ENCODE results near the gene STIM2.

STIM2 gene

DNA sequence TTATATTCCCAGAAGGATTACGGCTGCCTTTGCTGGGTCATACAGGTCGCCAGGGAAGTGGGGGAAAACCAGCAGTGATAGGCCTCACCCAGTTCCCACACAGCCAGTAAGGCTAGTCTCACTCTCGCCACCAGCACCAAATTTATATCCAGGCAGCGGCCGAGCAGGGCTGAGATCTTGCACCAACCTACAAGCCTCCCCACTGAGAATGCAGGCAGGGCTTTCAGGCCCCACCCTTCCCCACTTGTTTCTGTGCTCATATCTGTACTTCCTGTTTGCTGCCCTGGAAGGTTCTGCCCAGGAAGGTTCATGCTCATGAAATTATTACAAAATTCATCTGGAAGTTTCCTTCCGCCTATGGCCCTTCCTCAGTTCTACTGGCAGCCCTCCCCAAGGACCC, 179.7 kb downstream of the STIM2 start:
- H3K4me1 ChIP-seq (ENCODE audit: insufficient read depth, low read length), result no peaks in the 10 kb centered on the region
- H3K36me3 ChIP-seq (ENCODE audit: insufficient read depth, low read length), result no peaks in the 10 kb centered on the region
- no peaks in the 10 kb centered on the region for H3K27me3 ChIP-seq (ENCODE audit: insufficient read depth, low read length)
- H3K4me3 ChIP-seq (ENCODE audit: low read length), result no peak overlapping the region
- no peak overlapping the region for H2AFZ ChIP-seq (ENCODE audit: low read depth, low read length)
- H3K9me3 ChIP-seq (ENCODE audit: low read length), result no peaks in the 10 kb centered on the region

GRCh38 chr4:27042411-27042810, 181.8 kb downstream of the STIM2 start:
- Histone ChIP-seq H3K36me3 (ENCODE audit: insufficient read depth, low read length) (no peaks in the 10 kb centered on the region), H3K27me3 (ENCODE audit: insufficient read depth, low read length) (no peaks in the 10 kb centered on the region), H3K9me3 (ENCODE audit: low read length) (no peaks in the 10 kb centered on the region), H3K4me1 (ENCODE audit: insufficient read depth, low read length) (no peaks in the 10 kb centered on the region), H2AFZ (ENCODE audit: low read depth, low read length) (no peak overlapping the region), H3K4me3 (ENCODE audit: low read length) (no peak overlapping the region)

DNA sequence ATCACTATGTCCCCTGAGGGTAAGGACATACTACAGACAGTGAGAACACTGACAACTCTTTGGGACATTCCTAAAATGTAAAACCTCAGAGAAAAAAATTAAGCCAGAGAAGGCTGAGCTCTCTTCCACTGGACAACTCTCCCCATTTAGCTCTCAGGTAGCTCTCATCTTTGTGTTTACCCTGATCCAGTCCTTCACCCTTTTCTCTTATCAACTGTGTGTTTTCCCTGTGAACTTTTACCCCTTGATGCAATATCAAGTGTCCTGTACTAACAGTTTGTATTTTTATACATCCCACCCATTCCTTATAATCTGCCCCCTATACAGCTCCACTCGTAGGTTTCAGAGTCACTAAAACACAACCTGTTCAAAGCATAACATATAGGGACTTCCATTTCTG, 182.6 kb downstream of the STIM2 start:
- Histone ChIP-seq H2AFZ (ENCODE audit: low read depth, low read length) (no peak overlapping the region), H3K4me3 (ENCODE audit: low read length) (no peak overlapping the region), H3K27me3 (ENCODE audit: insufficient read depth, low read length) (no peaks in the 10 kb centered on the region), H3K4me1 (ENCODE audit: insufficient read depth, low read length) (no peaks in the 10 kb centered on the region), H3K9me3 (ENCODE audit: low read length) (no peaks in the 10 kb centered on the region), H3K36me3 (ENCODE audit: insufficient read depth, low read length) (no peaks in the 10 kb centered on the region)

- Histone ChIP-seq H3K4me3 (ENCODE audit: low read length) (no peak overlapping the region), H3K36me3 (ENCODE audit: insufficient read depth, low read length) (no peaks in the 10 kb centered on the region), H3K27me3 (ENCODE audit: insufficient read depth, low read length) (no peaks in the 10 kb centered on the region), H2AFZ (ENCODE audit: low read depth, low read length) (no peak overlapping the region), H3K9me3 (ENCODE audit: low read length) (no peaks in the 10 kb centered on the region), H3K4me1 (ENCODE audit: insufficient read depth, low read length) (no peaks in the 10 kb centered on the region)
Measured at GRCh38 chr4:27046851-27047250, 186.2 kb downstream of the STIM2 start.

DNA sequence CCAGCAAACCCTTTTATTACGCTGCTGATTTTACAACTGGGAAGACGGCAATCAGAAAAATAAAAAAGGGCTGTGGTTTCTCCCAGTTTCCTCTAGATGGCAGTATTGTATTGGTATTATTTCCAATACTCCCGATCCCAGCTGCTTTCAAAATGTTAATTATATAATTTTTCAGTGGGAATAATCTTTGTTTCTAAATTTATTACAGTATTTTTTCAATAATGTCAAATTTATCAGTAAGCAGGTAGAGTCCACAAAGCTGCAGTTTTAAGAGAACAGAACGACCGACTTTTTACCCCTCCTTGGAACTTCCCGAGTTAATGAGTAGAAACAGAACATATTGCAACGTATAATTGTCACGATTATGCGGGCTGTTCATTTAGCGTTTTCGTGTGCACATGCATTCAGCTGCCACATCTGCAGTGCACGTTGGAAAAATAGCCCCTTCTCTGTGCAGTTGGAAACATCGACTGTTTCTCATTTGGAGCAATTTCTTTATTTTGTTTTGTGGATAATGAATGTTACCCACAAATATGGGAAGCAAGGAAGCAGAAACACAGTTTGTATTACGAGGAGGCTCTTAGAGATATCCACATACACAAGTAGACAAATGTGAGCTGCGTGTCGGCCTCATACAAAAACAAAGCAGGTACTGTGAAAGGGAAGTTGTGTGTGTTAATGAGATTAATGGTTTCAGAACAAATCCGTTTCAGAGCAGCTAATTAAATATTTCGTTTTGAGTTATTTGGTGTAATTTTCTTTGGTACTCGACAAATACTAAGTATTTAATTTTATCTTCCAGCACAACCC, 188.0 kb downstream of the STIM2 start:
- Histone ChIP-seq H3K4me3 (ENCODE audit: low read length) (no peak overlapping the region), H3K36me3 (ENCODE audit: insufficient read depth, low read length) (no peaks in the 10 kb centered on the region), H3K9me3 (ENCODE audit: low read length) (no peaks in the 10 kb centered on the region), H2AFZ (ENCODE audit: low read depth, low read length) (no peak overlapping the region), H3K27me3 (ENCODE audit: insufficient read depth, low read length) (no peaks in the 10 kb centered on the region), H3K4me1 (ENCODE audit: insufficient read depth, low read length) (peaks cover 3% of the 10 kb centered on the region)

DNA sequence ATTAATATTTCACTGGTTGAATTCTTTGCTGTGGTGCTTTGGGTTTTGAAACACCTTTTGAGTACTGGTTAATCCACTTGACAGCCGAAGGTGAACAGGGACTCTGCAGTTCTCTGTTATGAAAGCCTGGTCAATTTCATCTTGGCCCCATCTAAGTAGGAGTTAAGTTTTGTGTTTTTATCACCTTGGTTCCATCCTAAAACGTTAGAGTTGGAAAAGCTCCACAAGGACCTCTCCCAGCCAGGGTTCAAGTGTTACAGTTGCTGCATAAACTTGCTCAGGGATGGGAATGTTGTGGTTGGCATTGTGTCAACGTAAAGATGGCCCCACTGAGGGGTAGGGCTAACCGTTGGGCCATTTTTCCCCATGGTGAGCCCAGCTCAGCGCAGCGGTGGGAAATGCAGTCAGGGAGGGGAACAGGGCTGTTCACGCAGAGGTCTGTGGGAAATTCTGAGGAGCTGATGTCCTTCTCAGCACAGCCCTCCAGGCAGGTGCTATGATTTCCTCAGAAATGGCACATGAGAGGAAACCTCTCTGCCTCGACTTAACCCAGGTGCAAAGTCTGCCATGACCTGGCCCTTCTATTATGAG, 188.7 kb downstream of the STIM2 start:
- H3K4me1 ChIP-seq (ENCODE audit: insufficient read depth, low read length), result peaks cover 3% of the 10 kb centered on the region
- no peak overlapping the region for H3K4me3 ChIP-seq (ENCODE audit: low read length)
- no peak overlapping the region for H2AFZ ChIP-seq (ENCODE audit: low read depth, low read length)
- H3K36me3 ChIP-seq (ENCODE audit: insufficient read depth, low read length), result no peaks in the 10 kb centered on the region
- H3K27me3 ChIP-seq (ENCODE audit: insufficient read depth, low read length), result no peaks in the 10 kb centered on the region
- no peaks in the 10 kb centered on the region for H3K9me3 ChIP-seq (ENCODE audit: low read length)

DNA sequence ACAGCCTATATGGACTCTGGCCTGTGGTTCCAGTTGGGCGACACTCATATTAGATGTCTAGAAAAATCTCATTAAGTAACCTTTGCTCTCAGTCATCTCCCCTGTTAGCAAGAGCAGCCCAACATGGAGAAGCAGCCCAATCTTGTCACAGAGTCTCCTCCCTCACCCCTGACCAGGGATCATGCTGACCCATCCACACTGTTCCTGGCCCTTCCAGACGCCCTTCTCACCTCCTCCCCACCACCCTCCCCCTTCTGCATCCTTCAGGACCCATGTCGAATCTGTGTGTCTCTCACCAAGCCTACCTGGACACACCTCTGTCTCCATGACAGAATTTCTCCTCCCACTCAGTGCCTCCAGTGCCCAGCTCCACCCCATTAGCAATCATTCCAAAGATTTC, 190.1 kb downstream of the STIM2 start:
- Histone ChIP-seq H3K27me3 (ENCODE audit: insufficient read depth, low read length) (no peaks in the 10 kb centered on the region), H3K4me1 (ENCODE audit: insufficient read depth, low read length) (peaks cover 3% of the 10 kb centered on the region), H3K36me3 (ENCODE audit: insufficient read depth, low read length) (no peaks in the 10 kb centered on the region), H3K4me3 (ENCODE audit: low read length) (no peak overlapping the region), H3K9me3 (ENCODE audit: low read length) (no peaks in the 10 kb centered on the region), H2AFZ (ENCODE audit: low read depth, low read length) (no peak overlapping the region)

DNA sequence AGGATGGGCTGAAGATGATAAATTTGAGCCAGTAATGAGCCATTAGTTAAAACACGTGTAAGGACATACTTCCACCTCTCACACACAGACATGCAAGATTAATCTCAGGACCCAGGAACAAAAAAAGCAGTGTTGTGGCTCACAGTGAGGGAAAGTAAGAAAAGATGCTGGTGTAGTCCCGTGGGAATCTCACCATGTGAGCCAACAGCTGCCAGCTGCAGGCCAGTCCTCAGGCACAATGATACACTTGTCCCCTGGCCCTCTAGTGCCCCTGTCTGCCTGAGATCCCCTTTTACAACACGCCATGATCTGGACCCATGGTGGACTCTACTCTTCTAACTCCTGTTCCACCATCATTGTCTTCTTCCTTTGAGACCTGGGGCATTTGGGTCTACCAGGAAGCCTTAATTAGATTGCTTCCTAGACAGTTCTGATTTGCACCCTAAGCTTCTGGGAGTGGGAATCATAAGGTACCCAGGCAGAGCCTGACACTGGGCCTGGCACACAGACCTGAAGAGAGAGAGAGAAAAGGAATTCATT, 194.7 kb downstream of the STIM2 start:
- no peaks in the 10 kb centered on the region for H3K36me3 ChIP-seq (ENCODE audit: insufficient read depth, low read length)
- H3K4me3 ChIP-seq (ENCODE audit: low read length), result no peak overlapping the region
- peaks cover 3% of the 10 kb centered on the region for H3K4me1 ChIP-seq (ENCODE audit: insufficient read depth, low read length)
- no peaks in the 10 kb centered on the region for H3K27me3 ChIP-seq (ENCODE audit: insufficient read depth, low read length)
- H2AFZ ChIP-seq (ENCODE audit: low read depth, low read length), result no peak overlapping the region
- H3K9me3 ChIP-seq (ENCODE audit: low read length), result no peaks in the 10 kb centered on the region

DNA sequence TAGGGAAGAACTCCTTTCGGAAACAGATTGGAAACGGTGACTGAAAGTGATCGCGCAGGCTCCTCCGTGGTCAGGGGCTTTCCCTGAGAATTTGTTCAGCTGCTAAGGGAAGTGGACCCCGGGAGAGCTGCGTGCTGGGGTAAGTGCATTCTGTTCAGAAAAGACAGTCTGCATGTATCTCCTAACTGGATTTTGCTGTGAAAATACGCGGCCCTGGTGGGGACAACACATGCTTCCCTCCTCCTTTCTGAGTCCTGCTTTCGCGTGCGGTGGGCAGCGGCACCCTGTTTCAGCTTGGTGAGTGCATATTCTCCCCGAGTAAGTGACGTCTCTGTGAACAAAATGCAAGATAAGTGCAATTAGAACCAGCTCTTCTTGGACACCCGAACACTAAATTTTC, 195.6 kb downstream of the STIM2 start:
- Histone ChIP-seq H3K36me3 (ENCODE audit: insufficient read depth, low read length) (no peaks in the 10 kb centered on the region), H2AFZ (ENCODE audit: low read depth, low read length) (no peak overlapping the region), H3K27me3 (ENCODE audit: insufficient read depth, low read length) (no peaks in the 10 kb centered on the region), H3K9me3 (ENCODE audit: low read length) (no peaks in the 10 kb centered on the region), H3K4me3 (ENCODE audit: low read length) (no peak overlapping the region), H3K4me1 (ENCODE audit: insufficient read depth, low read length) (peaks cover 3% of the 10 kb centered on the region)

GRCh38 chr4:27057053-27057452, 196.4 kb downstream of the STIM2 start:
- Histone ChIP-seq H3K27me3 (ENCODE audit: insufficient read depth, low read length) (no peaks in the 10 kb centered on the region), H3K4me1 (ENCODE audit: insufficient read depth, low read length) (peaks cover 3% of the 10 kb centered on the region)

DNA sequence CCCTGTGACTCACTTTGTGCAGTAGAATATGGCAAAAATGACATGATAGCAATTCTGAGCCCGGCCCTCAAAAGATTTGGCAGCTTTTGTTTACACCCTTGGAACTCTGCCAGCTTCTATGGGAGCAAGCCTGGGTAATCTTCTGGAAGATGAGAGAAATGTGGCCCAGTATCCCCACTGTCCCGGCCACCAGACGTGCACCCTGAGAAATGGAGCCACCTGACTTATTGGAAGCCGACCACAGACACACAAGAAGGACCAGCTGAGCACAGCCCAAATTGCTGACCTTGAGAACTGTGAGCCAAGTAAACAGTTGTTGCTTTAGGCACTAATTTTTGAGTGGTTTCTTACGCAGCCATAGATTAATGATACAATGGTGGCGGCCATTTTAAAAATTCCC, 197.0 kb downstream of the STIM2 start:
- Histone ChIP-seq H3K36me3 (ENCODE audit: insufficient read depth, low read length) (no peaks in the 10 kb centered on the region), H3K4me3 (ENCODE audit: low read length) (no peak overlapping the region), H3K27me3 (ENCODE audit: insufficient read depth, low read length) (no peaks in the 10 kb centered on the region), H3K4me1 (ENCODE audit: insufficient read depth, low read length) (peaks cover 3% of the 10 kb centered on the region), H3K9me3 (ENCODE audit: low read length) (no peaks in the 10 kb centered on the region), H2AFZ (ENCODE audit: low read depth, low read length) (no peak overlapping the region)

More at GRCh38 chr4:27057053-27057452, 196.4 kb downstream of the STIM2 start:
- no peak overlapping the region for H2AFZ ChIP-seq (ENCODE audit: low read depth, low read length)
- no peaks in the 10 kb centered on the region for H3K9me3 ChIP-seq (ENCODE audit: low read length)
- no peaks in the 10 kb centered on the region for H3K36me3 ChIP-seq (ENCODE audit: insufficient read depth, low read length)
- H3K4me3 ChIP-seq (ENCODE audit: low read length), result no peak overlapping the region

- no peaks in the 10 kb centered on the region for H3K9me3 ChIP-seq (ENCODE audit: low read length)
- no peaks in the 10 kb centered on the region for H3K4me1 ChIP-seq (ENCODE audit: insufficient read depth, low read length)
- H3K27me3 ChIP-seq (ENCODE audit: insufficient read depth, low read length), result no peaks in the 10 kb centered on the region
- no peak overlapping the region for H3K4me3 ChIP-seq (ENCODE audit: low read length)
- H3K36me3 ChIP-seq (ENCODE audit: insufficient read depth, low read length), result no peaks in the 10 kb centered on the region
- no peak overlapping the region for H2AFZ ChIP-seq (ENCODE audit: low read depth, low read length)
Measured at GRCh38 chr4:27058819-27059406, 198.3 kb downstream of the STIM2 start.

DNA sequence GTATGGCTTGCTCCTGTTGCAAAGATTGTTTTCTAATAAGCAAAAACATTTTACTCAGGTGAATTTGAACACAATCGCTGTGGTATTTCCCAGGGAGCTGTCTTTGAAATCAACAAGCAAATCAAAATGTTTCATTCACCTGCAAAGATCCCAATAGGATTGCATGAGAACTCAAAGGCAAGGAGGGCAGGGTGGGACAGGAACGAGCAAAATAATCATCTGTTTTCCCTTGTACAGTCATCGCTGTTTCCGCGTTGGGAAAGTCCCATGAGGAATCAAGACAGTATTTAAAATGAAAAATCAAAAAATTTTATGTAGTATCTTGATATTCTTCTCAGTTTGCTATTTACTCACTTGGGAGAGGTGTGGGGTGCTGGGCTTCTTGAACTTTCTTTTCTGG, 198.8 kb downstream of the STIM2 start:
- Histone ChIP-seq H3K4me3 (ENCODE audit: low read length) (no peak overlapping the region), H3K27me3 (ENCODE audit: insufficient read depth, low read length) (no peaks in the 10 kb centered on the region), H3K4me1 (ENCODE audit: insufficient read depth, low read length) (no peaks in the 10 kb centered on the region), H3K9me3 (ENCODE audit: low read length) (no peaks in the 10 kb centered on the region), H3K36me3 (ENCODE audit: insufficient read depth, low read length) (no peaks in the 10 kb centered on the region), H2AFZ (ENCODE audit: low read depth, low read length) (no peak overlapping the region)
